ENCODE results near the gene HES1.

HES1 gene

GRCh38 chr3:194103505-194103904 lies 32.4 kb upstream of the HES1 start:
- Histone ChIP-seq H3K36me3 (ENCODE audit: control insufficient read depth in 2 of 2, insufficient read depth in 2 of 2, low read length in 2 of 2) (no peaks in the 10 kb centered on the region), H3K9me3 (ENCODE audit: control insufficient read depth in 2 of 2, low read length in 2 of 2) (no peaks in the 10 kb centered on the region), H3K27me3 (ENCODE audit: control insufficient read depth in 1 of 2, insufficient read depth in 2 of 2, low read length in 2 of 2) (peaks cover 0 to 4% of the 10 kb centered on the region in 2 donors), H3K27ac (ENCODE audit: low read length) (no peak overlapping the region), H3K9ac (ENCODE audit: low read length in 2 of 2) (no peak overlapping the region), H3K4me3 (ENCODE audit: low read length in 2 of 2) (no peak overlapping the region), H3K4me1 (ENCODE audit: control insufficient read depth, insufficient read depth, low read length) (no peaks in the 10 kb centered on the region)

GRCh38 chr3:194103983-194104751 lies 31.8 kb upstream of the HES1 start:
- Histone ChIP-seq H3K27ac (ENCODE audit: low read length) (no peak overlapping the region), H3K27me3 (ENCODE audit: control insufficient read depth in 1 of 2, insufficient read depth in 2 of 2, low read length in 2 of 2) (peaks cover 0 to 4% of the 10 kb centered on the region in 2 donors), H3K4me1 (ENCODE audit: control insufficient read depth, insufficient read depth, low read length) (no peaks in the 10 kb centered on the region), H3K36me3 (ENCODE audit: control insufficient read depth in 2 of 2, insufficient read depth in 2 of 2, low read length in 2 of 2) (no peaks in the 10 kb centered on the region), H3K9ac (ENCODE audit: low read length in 2 of 2) (no peak overlapping the region), H3K4me3 (ENCODE audit: low read length in 2 of 2) (no peak overlapping the region), H3K9me3 (ENCODE audit: control insufficient read depth in 2 of 2, low read length in 2 of 2) (no peaks in the 10 kb centered on the region)

GRCh38 chr3:194105292-194105691 lies 30.7 kb upstream of the HES1 start:
- Histone ChIP-seq H3K4me3 (ENCODE audit: low read length in 2 of 2) (no peak overlapping the region), H3K27ac (ENCODE audit: low read length) (no peak overlapping the region), H3K36me3 (ENCODE audit: control insufficient read depth in 2 of 2, insufficient read depth in 2 of 2, low read length in 2 of 2) (no peaks in the 10 kb centered on the region), H3K9me3 (ENCODE audit: control insufficient read depth in 2 of 2, low read length in 2 of 2) (no peaks in the 10 kb centered on the region), H3K27me3 (ENCODE audit: control insufficient read depth in 1 of 2, insufficient read depth in 2 of 2, low read length in 2 of 2) (peaks cover 0 to 2% of the 10 kb centered on the region in 2 donors), H3K4me1 (ENCODE audit: control insufficient read depth, insufficient read depth, low read length) (no peaks in the 10 kb centered on the region), H3K9ac (ENCODE audit: low read length in 2 of 2) (no peak overlapping the region)

DNA sequence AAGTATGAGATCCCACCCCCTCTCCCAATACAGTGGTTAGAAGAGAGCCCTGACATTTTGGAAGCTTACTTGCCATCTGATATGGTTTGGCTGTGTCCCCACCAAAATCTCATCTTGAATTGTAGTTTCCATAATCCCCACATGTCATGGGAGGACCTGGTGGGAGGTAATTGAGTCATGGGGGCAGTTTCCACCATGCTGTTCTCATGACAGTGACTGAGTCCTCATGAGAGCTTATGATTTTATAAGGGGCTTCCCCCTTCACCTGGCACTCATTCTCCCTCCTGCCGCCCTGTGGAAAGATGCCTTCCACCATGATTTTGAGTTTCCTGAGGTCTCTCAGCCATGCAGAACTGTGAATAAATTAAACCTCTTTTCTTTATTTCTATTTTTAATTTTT lies 28.8 kb upstream of the HES1 start:
- Histone ChIP-seq H3K4me3 (ENCODE audit: low read length in 2 of 2) (no peak overlapping the region), H3K4me1 (ENCODE audit: control insufficient read depth, insufficient read depth, low read length) (no peaks in the 10 kb centered on the region), H3K9ac (ENCODE audit: low read length in 2 of 2) (no peak overlapping the region), H3K27me3 (ENCODE audit: control insufficient read depth in 1 of 2, insufficient read depth in 2 of 2, low read length in 2 of 2) (peaks cover 0 to 2% of the 10 kb centered on the region in 2 donors), H3K36me3 (ENCODE audit: control insufficient read depth in 2 of 2, insufficient read depth in 2 of 2, low read length in 2 of 2) (no peaks in the 10 kb centered on the region), H3K27ac (ENCODE audit: low read length) (no peak overlapping the region), H3K9me3 (ENCODE audit: control insufficient read depth in 2 of 2, low read length in 2 of 2) (no peaks in the 10 kb centered on the region)

GRCh38 chr3:194109192-194109863 lies 26.6 kb upstream of the HES1 start:
- Histone ChIP-seq H3K4me3 (ENCODE audit: low read length in 2 of 2) (no peak overlapping the region), H3K4me1 (ENCODE audit: control insufficient read depth, insufficient read depth, low read length) (peaks cover 2% of the 10 kb centered on the region), H3K9ac (ENCODE audit: low read length in 2 of 2) (no peak overlapping the region), H3K27me3 (ENCODE audit: control insufficient read depth in 1 of 2, insufficient read depth in 2 of 2, low read length in 2 of 2) (peaks cover 0 to under 1% of the 10 kb centered on the region in 2 donors), H3K36me3 (ENCODE audit: control insufficient read depth in 2 of 2, insufficient read depth in 2 of 2, low read length in 2 of 2) (no peaks in the 10 kb centered on the region), H3K9me3 (ENCODE audit: control insufficient read depth in 2 of 2, low read length in 2 of 2) (no peaks in the 10 kb centered on the region), H3K27ac (ENCODE audit: low read length) (no peak overlapping the region)

GRCh38 chr3:194110483-194110882 lies 25.5 kb upstream of the HES1 start:
- Histone ChIP-seq H3K36me3 (ENCODE audit: control insufficient read depth in 2 of 2, insufficient read depth in 2 of 2, low read length in 2 of 2) (no peaks in the 10 kb centered on the region), H3K4me3 (ENCODE audit: low read length in 2 of 2) (no peak overlapping the region), H3K4me1 (ENCODE audit: control insufficient read depth, insufficient read depth, low read length) (peaks cover 2% of the 10 kb centered on the region), H3K9me3 (ENCODE audit: control insufficient read depth in 2 of 2, low read length in 2 of 2) (no peaks in the 10 kb centered on the region), H3K9ac (ENCODE audit: low read length in 2 of 2) (no peak overlapping the region), H3K27ac (ENCODE audit: low read length) (no peak overlapping the region), H3K27me3 (ENCODE audit: control insufficient read depth in 1 of 2, insufficient read depth in 2 of 2, low read length in 2 of 2) (no peaks in the 10 kb centered on the region)

GRCh38 chr3:194111336-194111735 lies 24.6 kb upstream of the HES1 start:
- no peaks in the 10 kb centered on the region for H3K9me3 ChIP-seq (ENCODE audit: control insufficient read depth in 2 of 2, low read length in 2 of 2)
- peaks cover 2% of the 10 kb centered on the region for H3K4me1 ChIP-seq (ENCODE audit: control insufficient read depth, insufficient read depth, low read length)

DNA sequence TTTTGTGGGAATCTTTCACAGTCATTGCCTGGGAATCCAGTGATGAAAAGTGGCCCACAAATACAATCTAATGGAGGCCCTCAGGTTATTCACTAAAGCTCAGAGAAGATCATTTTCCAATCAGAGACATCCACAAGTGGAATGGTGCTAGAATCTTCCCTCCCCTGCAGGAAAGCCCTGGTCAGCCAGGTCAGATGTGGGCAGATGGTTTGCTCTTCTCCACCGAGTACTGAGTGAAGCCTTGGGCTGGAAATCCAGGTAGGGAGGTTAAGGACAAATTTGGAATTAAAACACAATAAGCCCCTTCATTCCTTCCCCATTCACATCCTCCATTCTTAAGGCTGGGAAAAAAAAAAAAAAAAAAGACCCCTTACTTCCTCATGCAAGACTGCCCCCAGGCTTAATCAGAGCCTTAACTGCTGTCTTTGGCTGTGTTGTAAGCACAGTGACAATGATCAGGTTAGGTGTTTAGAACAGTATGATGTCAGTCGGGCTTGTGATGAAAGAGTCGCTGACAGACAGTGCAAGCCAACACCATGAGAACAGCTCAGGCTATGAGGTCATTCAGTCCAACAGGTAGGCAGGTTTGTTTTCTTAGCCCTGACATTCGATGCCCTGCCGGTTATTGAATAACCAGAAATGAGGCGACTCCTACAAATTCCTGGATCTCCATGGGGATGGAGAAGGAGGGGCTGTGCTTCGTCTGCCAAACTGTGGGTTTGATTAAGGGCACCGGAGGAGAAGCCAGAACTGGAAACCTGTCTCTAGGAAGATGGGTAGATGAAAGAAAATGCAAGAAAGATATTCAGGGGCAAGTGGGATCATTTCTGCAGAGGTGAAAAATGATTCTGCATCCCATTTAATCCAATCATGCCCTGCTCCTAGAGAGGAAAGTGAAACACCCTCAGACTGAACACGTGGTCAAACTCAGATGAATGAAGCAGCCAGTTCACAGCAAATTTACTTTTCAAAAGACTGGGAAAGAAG lies 23.5 kb upstream of the HES1 start:
- H3K36me3 ChIP-seq (ENCODE audit: control insufficient read depth in 2 of 2, insufficient read depth in 2 of 2, low read length in 2 of 2): no peaks in the 10 kb centered on the region
- peaks cover 0 to 3% of the 10 kb centered on the region in 2 donors for H3K27me3 ChIP-seq (ENCODE audit: control insufficient read depth in 1 of 2, insufficient read depth in 2 of 2, low read length in 2 of 2)
- H3K9ac ChIP-seq (ENCODE audit: low read length in 2 of 2): no peak overlapping the region
- no peak overlapping the region for H3K4me3 ChIP-seq (ENCODE audit: low read length in 2 of 2)
- no peak overlapping the region for H3K27ac ChIP-seq (ENCODE audit: low read length)
- peaks cover 2% of the 10 kb centered on the region for H3K4me1 ChIP-seq (ENCODE audit: control insufficient read depth, insufficient read depth, low read length)
- H3K9me3 ChIP-seq (ENCODE audit: control insufficient read depth in 2 of 2, low read length in 2 of 2): no peaks in the 10 kb centered on the region

More at GRCh38 chr3:194111336-194111735, 24.6 kb upstream of the HES1 start:
- Histone ChIP-seq H3K36me3 (ENCODE audit: control insufficient read depth in 2 of 2, insufficient read depth in 2 of 2, low read length in 2 of 2) (no peaks in the 10 kb centered on the region), H3K4me3 (ENCODE audit: low read length in 2 of 2) (no peak overlapping the region), H3K27me3 (ENCODE audit: control insufficient read depth in 1 of 2, insufficient read depth in 2 of 2, low read length in 2 of 2) (peaks cover 0 to 3% of the 10 kb centered on the region in 2 donors), H3K27ac (ENCODE audit: low read length) (no peak overlapping the region), H3K9ac (ENCODE audit: low read length in 2 of 2) (no peak overlapping the region)

DNA sequence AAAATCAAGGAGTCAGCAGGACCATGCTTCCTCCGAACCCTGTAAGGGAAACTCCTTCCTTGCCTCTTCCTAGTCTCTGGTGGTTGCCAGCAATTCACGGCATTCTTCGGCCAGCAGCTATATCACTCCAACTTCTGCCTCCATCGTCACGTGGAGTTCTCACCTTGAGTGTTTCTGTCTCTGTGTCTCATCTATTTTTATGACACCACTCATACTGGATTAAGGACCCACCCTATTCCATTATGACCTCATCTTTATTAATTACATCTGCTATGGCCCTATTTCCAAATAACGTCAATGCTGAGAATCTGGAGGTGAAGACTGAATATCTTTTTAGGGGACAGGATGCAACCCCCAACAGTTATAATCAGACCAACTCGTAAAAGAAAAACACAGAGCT lies 21.8 kb upstream of the HES1 start:
- no peaks in the 10 kb centered on the region for H3K36me3 ChIP-seq (ENCODE audit: control insufficient read depth in 2 of 2, insufficient read depth in 2 of 2, low read length in 2 of 2)
- no peak overlapping the region for H3K9ac ChIP-seq (ENCODE audit: low read length in 2 of 2)
- H3K27ac ChIP-seq (ENCODE audit: low read length): no peak overlapping the region
- no peak overlapping the region for H3K4me3 ChIP-seq (ENCODE audit: low read length in 2 of 2)
- H3K27me3 ChIP-seq (ENCODE audit: control insufficient read depth in 1 of 2, insufficient read depth in 2 of 2, low read length in 2 of 2): peaks cover 0 to 3% of the 10 kb centered on the region in 2 donors
- H3K4me1 ChIP-seq (ENCODE audit: control insufficient read depth, insufficient read depth, low read length): peaks cover 2% of the 10 kb centered on the region
- no peaks in the 10 kb centered on the region for H3K9me3 ChIP-seq (ENCODE audit: control insufficient read depth in 2 of 2, low read length in 2 of 2)

DNA sequence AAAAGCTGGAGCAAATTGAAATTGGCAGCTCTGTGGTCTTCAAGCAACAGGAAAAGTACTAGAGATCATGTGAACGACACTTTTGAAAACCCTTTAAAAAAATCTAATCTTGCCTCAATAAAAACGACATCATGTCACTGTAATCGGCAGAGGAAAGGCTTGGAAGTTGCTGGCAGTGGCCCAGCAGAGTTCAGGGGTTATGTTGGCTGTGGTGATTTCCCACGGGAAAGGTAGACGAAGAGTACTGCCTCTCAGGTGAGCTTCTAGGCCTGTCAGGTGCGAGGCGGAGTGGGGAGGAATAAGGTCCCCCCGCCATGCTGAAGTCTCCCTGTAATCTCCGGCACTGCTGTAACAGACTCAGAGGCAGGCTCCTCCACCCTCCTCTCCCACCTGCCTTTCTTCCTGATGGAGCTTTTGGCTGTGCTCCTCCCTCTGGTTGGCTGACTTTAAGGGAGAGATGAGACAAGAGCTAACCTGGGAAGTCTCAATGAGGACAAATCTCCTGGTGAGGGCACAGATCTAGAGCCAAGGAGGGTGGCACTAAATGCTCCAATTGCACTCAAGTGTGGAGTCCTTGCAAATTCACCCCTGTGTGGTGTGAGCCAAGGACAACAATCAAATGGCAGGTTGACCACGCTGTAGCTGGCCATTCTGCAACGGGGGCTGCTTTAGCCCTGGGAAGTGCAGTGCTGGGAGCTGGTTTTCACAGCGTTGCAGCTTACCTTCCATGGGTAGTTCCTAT lies 18.7 kb upstream of the HES1 start:
- no peak overlapping the region for H3K4me3 ChIP-seq (ENCODE audit: low read length in 2 of 2)
- no peaks in the 10 kb centered on the region for H3K36me3 ChIP-seq (ENCODE audit: control insufficient read depth in 2 of 2, insufficient read depth in 2 of 2, low read length in 2 of 2)
- H3K9ac ChIP-seq (ENCODE audit: low read length in 2 of 2): no peak overlapping the region
- H3K27ac ChIP-seq (ENCODE audit: low read length): no peak overlapping the region
- H3K4me1 ChIP-seq (ENCODE audit: control insufficient read depth, insufficient read depth, low read length): peaks cover 2% of the 10 kb centered on the region
- H3K9me3 ChIP-seq (ENCODE audit: control insufficient read depth in 2 of 2, low read length in 2 of 2): no peaks in the 10 kb centered on the region
- peaks cover 0 to 3% of the 10 kb centered on the region in 2 donors for H3K27me3 ChIP-seq (ENCODE audit: control insufficient read depth in 1 of 2, insufficient read depth in 2 of 2, low read length in 2 of 2)

All from stomach smooth muscle (tissue), 2 donors.